Subcutaneous adipose tissue (tissue), 4 donors: ENCODE data around the gene DCLK1. TPM values are rescaled to one million over a fixed set of nuclear protein-coding genes. Genes with fewer than 3 reads are reported as not detected.

Experiments
- CTCF ChIP-seq: fragments of 450-650 bp; IDR thresholded peaks from one replicate; pipeline ENCODE4 v1.5.1; 2016; ENCODE audit warnings: low read depth, mild to moderate bottlenecking, control low read depth, antibody characterized with exemption, moderate library complexity
- total RNA-seq, 4 donors: library from RNA; depleted of rRNA; stranded (reverse); fragments of >200 nt; gene quantifications; one replicate each; pipeline ENCODE4 v1.1.0, GENCODE V29; 2016

The DCLK1 gene
- total RNA-seq, 4 donors from 2014 or later, result 78.9 to 116 (median 106) TPM

GRCh38 chr13:35996360-35996759, 134.8 kb downstream of the DCLK1 start:
- no peak for TF ChIP-seq CTCF

- no peak for TF ChIP-seq CTCF
Measured at GRCh38 chr13:35995136-35995535, 136.0 kb downstream of the DCLK1 start.

- TF ChIP-seq CTCF, result no peak
Measured at GRCh38 chr13:35994131-35994966, 136.8 kb downstream of the DCLK1 start.

GRCh38 chr13:35993686-35994085, 137.5 kb downstream of the DCLK1 start:
- no peak for TF ChIP-seq CTCF

GRCh38 chr13:35992964-35993363, 138.2 kb downstream of the DCLK1 start:
- no peak for TF ChIP-seq CTCF

- TF ChIP-seq CTCF, result no peak
Measured at GRCh38 chr13:35990196-35990595, 141.0 kb downstream of the DCLK1 start.

- TF ChIP-seq CTCF, result no peak
Measured at GRCh38 chr13:35988648-35989081, 142.5 kb downstream of the DCLK1 start.
